Thyroid gland (tissue), 4 donors: ENCODE measurements around the gene NOC4L.

Source experiments
- POLR2A ChIP-seq, 2 donors: fragments of 450-650 bp; IDR thresholded peaks; one replicate each; pipeline ENCODE4 v1.6.1; 2017; ENCODE audit warnings: antibody characterized with exemption in 2 of 2, mild to moderate bottlenecking in 2 of 2, moderate library complexity in 1 of 2
- TF ChIP-seq, protein P1 (sequence below), 6 experiments: fragments of 200-600 bp in 3 of 6; fragments of 450-650 bp in 3 of 6; sonication (generic) in 3 of 6; IDR thresholded peaks; one replicate each; pipeline ENCODE4 v1.5.1; 2016 to 2019; ENCODE audit warnings: antibody characterized with exemption in 6 of 6, mild to moderate bottlenecking in 2 of 6, inconsistent platforms in 1 of 6, moderate library complexity in 1 of 6

GRCh38 chr12:132095520-132096409 lies 48.5 kb upstream of the NOC4L start:
- TF ChIP-seq, protein P1, sequence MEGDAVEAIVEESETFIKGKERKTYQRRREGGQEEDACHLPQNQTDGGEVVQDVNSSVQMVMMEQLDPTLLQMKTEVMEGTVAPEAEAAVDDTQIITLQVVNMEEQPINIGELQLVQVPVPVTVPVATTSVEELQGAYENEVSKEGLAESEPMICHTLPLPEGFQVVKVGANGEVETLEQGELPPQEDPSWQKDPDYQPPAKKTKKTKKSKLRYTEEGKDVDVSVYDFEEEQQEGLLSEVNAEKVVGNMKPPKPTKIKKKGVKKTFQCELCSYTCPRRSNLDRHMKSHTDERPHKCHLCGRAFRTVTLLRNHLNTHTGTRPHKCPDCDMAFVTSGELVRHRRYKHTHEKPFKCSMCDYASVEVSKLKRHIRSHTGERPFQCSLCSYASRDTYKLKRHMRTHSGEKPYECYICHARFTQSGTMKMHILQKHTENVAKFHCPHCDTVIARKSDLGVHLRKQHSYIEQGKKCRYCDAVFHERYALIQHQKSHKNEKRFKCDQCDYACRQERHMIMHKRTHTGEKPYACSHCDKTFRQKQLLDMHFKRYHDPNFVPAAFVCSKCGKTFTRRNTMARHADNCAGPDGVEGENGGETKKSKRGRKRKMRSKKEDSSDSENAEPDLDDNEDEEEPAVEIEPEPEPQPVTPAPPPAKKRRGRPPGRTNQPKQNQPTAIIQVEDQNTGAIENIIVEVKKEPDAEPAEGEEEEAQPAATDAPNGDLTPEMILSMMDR (IDR thresholded peaks at IDR 0.05) = no peak
- no peak for TF ChIP-seq POLR2A (IDR thresholded peaks at IDR 0.05)
